HG02973 (cell line): ENCODE results near the gene TNFRSF13B.
"Not testable (repeated sequence)": the region's sequence is repeated elsewhere in the genome, so short reads cannot be mapped to it uniquely, and the experiment has no call there.

Source experiments
- ATAC-seq: cut with Tn5 transposase; IDR thresholded peaks from one replicate; pipeline ENCODE4 v1.9.1; 2021; ENCODE audit warnings: moderate library complexity; ENCODE audit not compliant: unreplicated experiment

Gene TNFRSF13B

GRCh38 chr17:16929035-16929680 lies 42.8 kb downstream of the TNFRSF13B start:
- no peak for ATAC-seq

- ATAC-seq, result no peak
These were observed 43.4 kb downstream of the TNFRSF13B start for GRCh38 chr17:16928406-16929034.

DNA sequence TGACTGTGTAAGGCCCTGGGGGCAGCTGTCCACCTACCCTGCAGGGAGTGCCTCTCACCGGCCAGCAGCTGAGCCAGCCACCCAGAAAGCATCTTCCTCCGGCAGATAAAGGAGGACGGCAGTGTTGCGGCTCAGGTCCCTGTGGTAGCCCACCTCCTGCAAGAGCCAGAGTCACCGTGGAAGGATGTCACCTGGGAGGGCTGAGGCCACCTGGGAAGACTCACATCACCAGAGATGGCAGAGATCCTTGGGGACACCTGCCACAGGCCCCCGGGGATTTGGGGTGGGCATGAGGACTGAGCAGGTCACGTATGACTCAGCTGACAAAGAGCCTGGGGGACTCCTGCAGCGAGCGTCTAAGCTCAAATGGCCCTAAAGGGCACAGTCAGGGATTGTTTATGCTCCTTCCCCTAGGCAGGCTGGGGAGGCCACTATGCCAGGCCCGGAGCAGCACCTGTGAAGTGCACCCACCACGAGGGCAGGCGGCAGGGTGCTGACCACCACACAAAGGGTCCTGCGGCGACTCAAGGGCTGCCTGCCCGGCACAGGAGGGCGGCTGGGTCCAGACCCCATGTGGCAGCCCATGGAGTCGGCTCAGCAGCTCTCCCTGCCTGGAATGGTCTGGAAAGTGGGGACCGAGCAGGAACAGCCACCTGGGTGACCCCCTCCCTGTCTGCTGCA lies 44.1 kb downstream of the TNFRSF13B start:
- no peak for ATAC-seq

DNA sequence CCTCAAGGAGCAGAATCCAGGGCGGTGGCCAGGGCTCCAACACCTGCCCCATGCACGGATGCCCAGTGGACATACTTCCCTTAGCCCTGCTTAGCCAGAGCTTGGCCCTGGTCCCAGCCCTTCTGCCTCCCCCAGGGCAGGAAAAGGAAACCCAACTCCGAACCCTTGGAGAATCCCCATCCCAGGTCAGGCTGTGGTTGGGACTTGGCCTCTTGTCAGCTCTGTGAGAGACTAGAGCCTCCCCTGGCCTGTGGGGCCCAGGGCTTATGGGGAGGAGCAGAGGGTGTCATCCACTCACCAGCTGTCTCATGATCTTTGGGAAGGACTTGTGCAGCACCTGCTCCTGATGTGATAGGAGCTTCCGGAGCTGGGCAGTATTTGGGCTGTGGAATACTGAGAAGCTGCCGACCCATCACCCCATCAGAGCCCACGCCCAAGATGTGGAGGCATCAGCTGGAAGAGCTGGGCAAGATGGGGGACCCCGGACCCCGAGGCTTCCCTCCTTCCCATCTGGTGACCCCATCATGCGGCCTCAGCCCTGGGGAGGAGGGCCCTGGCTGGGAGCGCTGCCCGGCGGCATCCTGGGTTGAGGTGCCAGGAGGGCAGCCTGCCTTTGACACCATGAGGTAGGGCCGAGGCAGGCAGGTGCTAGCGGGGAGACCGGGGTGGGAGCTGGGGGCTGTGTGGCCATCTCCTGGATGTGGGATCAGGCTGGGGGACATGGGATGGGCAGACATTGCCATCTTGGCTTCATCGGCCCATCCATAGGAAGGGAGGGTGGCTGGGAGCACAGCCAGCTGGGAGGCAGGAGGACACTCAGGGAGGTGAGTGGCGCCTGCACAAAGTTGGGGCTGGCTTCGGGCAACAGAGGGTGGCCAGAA lies 45.1 kb downstream of the TNFRSF13B start:
- no peak for ATAC-seq

- ATAC-seq, result no peak
These were observed 45.8 kb downstream of the TNFRSF13B start for GRCh38 chr17:16926061-16926511.

- no peak for ATAC-seq
These were observed 46.4 kb downstream of the TNFRSF13B start for GRCh38 chr17:16925461-16926060.

DNA sequence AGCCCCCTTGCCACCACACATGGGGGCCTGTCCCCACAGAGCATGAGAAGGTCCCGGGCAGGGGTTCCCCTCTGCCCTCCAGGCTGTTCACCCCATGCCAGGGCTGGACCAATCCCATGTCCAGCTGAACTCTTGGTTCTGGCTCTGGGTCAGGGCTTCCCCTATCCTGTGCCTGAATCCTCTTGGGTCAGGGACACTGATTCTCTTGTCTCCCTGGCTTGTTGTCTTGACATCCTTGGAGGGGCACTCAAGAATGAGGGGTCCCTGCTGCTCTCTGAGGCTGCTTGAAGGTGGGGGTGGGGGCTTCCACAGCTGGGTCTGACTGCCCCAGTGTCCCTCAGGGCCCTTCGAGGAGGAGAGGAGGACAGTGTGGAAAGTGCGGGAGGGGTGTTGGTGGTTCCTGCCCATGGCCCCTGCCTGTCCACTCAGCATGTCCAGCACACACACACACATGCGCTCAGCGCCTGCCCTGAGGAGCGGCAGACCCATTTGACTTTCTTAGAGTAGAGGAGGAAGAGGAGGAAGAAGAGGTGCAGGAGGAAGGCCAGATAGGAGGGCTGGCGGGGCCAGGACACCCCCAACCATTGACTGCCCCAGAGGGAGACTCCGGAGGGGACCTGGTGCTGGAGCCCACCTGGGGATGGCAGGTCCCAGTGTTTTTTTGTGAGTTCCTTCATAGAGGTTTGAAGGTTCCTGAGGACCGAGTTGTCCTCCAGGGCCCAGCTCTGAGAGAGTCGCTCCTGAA lies 47.0 kb downstream of the TNFRSF13B start:
- no peak for ATAC-seq

GRCh38 chr17:16923904-16924695 lies 47.8 kb downstream of the TNFRSF13B start:
- ATAC-seq, result no peak

DNA sequence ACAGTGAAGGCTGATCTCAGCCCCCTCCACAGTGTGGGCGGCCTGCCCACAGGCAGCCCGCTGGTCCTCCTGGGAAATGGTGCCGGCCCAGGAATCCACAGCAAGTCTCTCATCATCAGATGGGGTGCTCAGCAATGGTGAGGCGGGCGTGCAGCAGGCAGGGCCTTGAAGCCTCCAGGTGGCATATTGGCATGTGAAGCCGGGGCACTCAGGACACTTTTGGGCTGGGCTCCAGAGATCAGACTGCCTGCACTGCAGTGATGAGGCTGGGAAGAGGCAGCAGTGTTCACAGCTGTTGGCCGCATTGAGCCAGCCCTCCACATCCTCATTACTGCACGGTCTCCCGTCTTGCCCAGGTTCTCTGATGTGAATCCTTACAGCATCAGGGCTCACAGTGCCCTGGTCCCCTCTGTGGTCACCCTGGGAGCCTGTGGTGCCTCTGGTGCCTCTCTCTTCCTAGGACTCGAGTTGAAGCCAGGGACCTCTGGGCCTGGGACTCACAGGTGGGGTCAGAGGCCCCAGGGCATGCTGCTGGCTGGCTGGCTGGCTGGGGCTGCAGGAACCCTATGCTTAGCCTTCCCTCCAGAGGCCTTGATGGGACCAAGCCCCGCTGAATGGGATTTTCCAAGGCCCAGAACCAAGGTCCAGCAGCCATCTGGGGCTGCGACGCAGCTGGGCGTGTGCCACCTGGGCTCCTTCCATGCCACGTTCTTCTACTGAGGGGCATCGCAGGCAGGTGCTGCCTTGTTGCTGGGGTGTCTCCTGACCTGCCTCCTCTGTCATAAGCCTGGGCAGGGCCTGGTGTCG lies 48.6 kb downstream of the TNFRSF13B start:
- ATAC-seq, result no peak

GRCh38 chr17:16922386-16923096 lies 49.4 kb downstream of the TNFRSF13B start:
- ATAC-seq, result no peak

DNA sequence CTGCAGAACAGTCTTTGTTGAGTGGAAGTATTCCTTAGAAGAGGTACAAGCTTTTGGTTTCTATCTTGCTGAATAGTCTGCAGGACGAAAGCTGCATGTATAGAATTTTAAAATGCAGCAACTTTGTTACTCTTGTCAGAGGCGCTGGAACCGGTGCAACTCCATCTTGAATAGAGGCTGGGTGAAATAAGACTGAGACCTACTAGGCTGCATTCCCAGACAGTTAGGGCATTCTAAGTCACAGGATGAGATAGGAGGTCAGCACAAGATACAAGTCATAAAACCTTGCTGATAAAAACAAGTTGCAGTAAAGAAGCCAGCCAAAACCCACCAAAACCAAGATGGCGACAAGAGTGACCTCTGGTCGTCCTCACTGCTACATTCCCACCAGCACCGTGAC lies 50.5 kb downstream of the TNFRSF13B start:
- not testable (repeated sequence) for ATAC-seq

GRCh38 chr17:16920628-16921020 lies 51.3 kb downstream of the TNFRSF13B start:
- ATAC-seq, result no peak

GRCh38 chr17:16919663-16920627 lies 52.0 kb downstream of the TNFRSF13B start:
- no peak for ATAC-seq

- ATAC-seq, result no peak
These were observed 53.5 kb downstream of the TNFRSF13B start for GRCh38 chr17:16918443-16918842.

DNA sequence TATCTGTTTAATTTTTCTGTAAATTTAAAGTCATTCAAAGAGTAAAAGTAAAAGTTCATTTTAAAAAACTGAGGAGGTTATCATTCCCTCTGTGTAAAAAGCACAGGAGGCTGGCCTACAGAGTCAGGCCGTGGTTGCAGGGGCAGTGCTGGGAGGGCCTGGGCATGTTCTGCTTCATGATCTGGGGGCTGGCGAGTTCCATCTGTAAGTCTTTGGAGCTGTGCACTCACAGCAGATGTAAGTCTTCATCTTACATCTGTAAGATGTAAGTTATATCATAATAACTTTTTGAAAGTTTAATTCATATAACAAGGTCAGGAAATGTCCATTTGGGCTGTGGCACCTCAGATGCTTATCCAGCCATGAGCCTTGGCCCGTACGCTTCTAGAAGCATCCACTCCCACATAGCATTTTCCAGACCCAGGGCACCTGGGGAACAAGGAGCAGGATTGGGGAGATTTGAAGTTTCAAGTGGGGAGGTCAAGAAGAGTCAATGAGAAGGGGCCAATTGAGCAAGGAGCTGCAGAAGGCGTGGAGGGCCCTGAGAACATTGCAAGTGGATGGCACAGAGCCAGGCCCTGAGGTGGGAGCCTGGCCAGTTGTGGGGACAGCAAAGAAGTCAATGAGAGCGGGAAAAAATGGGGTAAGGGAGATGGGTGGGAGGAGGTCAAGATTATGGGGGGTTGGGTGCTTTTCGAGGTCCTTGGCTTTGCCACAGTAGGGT lies 54.1 kb downstream of the TNFRSF13B start:
- no peak for ATAC-seq

- ATAC-seq, result no peak
These were observed 55.4 kb downstream of the TNFRSF13B start for GRCh38 chr17:16916557-16916920.
